Trophoblast cell (in vitro differentiated cells and primary cell): Measurements from ENCODE around the gene DDX49.

Experiments used
- DNase-seq, 2 donors: peaks; one replicate each; pipeline ENCODE4 v3.0.0-alpha.2; 2016
- H2AFZ ChIP-seq: 2 replicates; pipeline ENCODE4 v1.6.1; 2013; ENCODE audit warnings: low read length, moderate library complexity, mild to moderate bottlenecking; ENCODE audit not compliant: insufficient read depth, poor library complexity
- H2AK5ac ChIP-seq: 2 replicates; pipeline ENCODE4 v1.6.1; 2013; ENCODE audit warnings: mild to moderate bottlenecking, low read length
- H2BK120ac ChIP-seq: 2 replicates; pipeline ENCODE4 v1.6.1; 2013; ENCODE audit warnings: low read length, mild to moderate bottlenecking, moderate library complexity; ENCODE audit not compliant: insufficient read depth, poor library complexity
- H2BK12ac ChIP-seq: 2 replicates; pipeline ENCODE4 v1.6.1; 2013; ENCODE audit warnings: mild to moderate bottlenecking, low read length, moderate library complexity
- H2BK5ac ChIP-seq: 2 replicates; pipeline ENCODE4 v1.6.1; 2013; ENCODE audit warnings: low read length, low read depth, moderate library complexity, mild to moderate bottlenecking; ENCODE audit not compliant: poor library complexity
- H3K14ac ChIP-seq: 2 replicates; pipeline ENCODE4 v1.6.1; 2013; ENCODE audit warnings: mild to moderate bottlenecking, low read length
- H3K18ac ChIP-seq: 2 replicates; pipeline ENCODE4 v1.6.1; 2013; ENCODE audit warnings: mild to moderate bottlenecking, low read length
- H3K23ac ChIP-seq: 2 replicates; pipeline ENCODE4 v1.6.1; 2013; ENCODE audit warnings: low read length
- H3K27ac ChIP-seq: 2 replicates; pipeline ENCODE4 v1.5.1; 2013; ENCODE audit warnings: low read depth, mild to moderate bottlenecking, inconsistent platforms, low read length, moderate library complexity
- H3K27me3 ChIP-seq: 2 replicates; pipeline ENCODE4 v1.6.1; 2013; ENCODE audit warnings: inconsistent platforms, mild to moderate bottlenecking, low read length, moderate library complexity; ENCODE audit not compliant: insufficient read depth
- H3K36me3 ChIP-seq, 2 experiments: 1 replicate in 1 of 2; 2 replicates in 1 of 2; pipeline ENCODE4 v1.6.1; 2013; ENCODE audit warnings: low read length in 2 of 2, mild to moderate bottlenecking in 2 of 2, moderate library complexity in 1 of 2; ENCODE audit not compliant: insufficient read depth in 2 of 2, control insufficient read depth in 1 of 2
- H3K4ac ChIP-seq: 2 replicates; pipeline ENCODE4 v1.6.1; 2013; ENCODE audit warnings: low read depth, mild to moderate bottlenecking, low read length, moderate library complexity
- H3K4me1 ChIP-seq, 2 experiments: 1 replicate in 1 of 2; 2 replicates in 1 of 2; pipeline ENCODE4 v1.6.1; 2013; ENCODE audit warnings: low read length in 2 of 2, mild to moderate bottlenecking in 2 of 2, moderate library complexity in 1 of 2; ENCODE audit not compliant: insufficient read depth in 2 of 2, control insufficient read depth in 1 of 2
- H3K4me2 ChIP-seq: 2 replicates; pipeline ENCODE4 v1.6.1; 2013; ENCODE audit warnings: inconsistent platforms, mild to moderate bottlenecking, low read length, moderate library complexity
- H3K4me3 ChIP-seq: 2 replicates; pipeline ENCODE4 v1.5.1; 2013; ENCODE audit warnings: mild to moderate bottlenecking, low read depth, low read length, inconsistent platforms
- H3K79me1 ChIP-seq: one replicate; pipeline ENCODE4 v1.6.1; 2013; ENCODE audit warnings: low read length
- H3K79me2 ChIP-seq: 2 replicates; pipeline ENCODE4 v1.6.1; 2013; ENCODE audit warnings: low read length, mild to moderate bottlenecking; ENCODE audit not compliant: control insufficient read depth, insufficient read depth, poor library complexity
- H3K9ac ChIP-seq: 2 replicates; pipeline ENCODE4 v1.6.1; 2013; ENCODE audit warnings: mild to moderate bottlenecking, low read length
- H3K9me3 ChIP-seq: 2 replicates; pipeline ENCODE4 v1.6.1; 2013; ENCODE audit warnings: low read depth, mild to moderate bottlenecking, control low read depth, inconsistent platforms, low read length; ENCODE audit not compliant: insufficient read depth
- H4K12ac ChIP-seq: 2 replicates; pipeline ENCODE4 v1.6.1; 2013; ENCODE audit warnings: low read depth, mild to moderate bottlenecking, low read length, moderate library complexity
- H4K8ac ChIP-seq: 2 replicates; pipeline ENCODE4 v1.6.1; 2013; ENCODE audit warnings: low read depth, mild to moderate bottlenecking, low read length, moderate library complexity
- H4K91ac ChIP-seq: one replicate; pipeline ENCODE4 v1.6.1; 2013; ENCODE audit warnings: low read depth, mild to moderate bottlenecking, low read length, moderate library complexity
- WGBS: extraction: QIAGEN DNeasy Blood & Tissue Kit; methylation state at CpG from one replicate; pipeline ENCODE4 v1.1.7; 2013; ENCODE audit warnings: missing lambda C conversion rate; ENCODE audit not compliant: insufficient read length, insufficient coverage; ENCODE audit errors: extremely low coverage; 5-methylcytosine and 5-hydroxymethylcytosine counted together

Gene DDX49

GRCh38 chr19:18946918-18947317 lies 27.4 kb downstream of the DDX49 start:
- Histone ChIP-seq H3K27me3 (no peaks in the 10 kb centered on the region), H2AFZ (no peak overlapping the region), H3K36me3 (no peaks in the 10 kb centered on the region), H3K27ac (no peak overlapping the region), H2BK120ac (no peak overlapping the region), H3K23ac (no peak overlapping the region), H3K9me3 (no peaks in the 10 kb centered on the region), H2AK5ac (no peak overlapping the region), H4K12ac (no peak overlapping the region), H3K4ac (no peak overlapping the region), H3K4me2 (no peak overlapping the region), H3K4me3 (no peak overlapping the region), H4K8ac (no peak overlapping the region), H3K4me1 (peaks cover 2% of the 10 kb centered on the region in 2 experiments), H2BK5ac (no peak overlapping the region), H3K14ac (no peak overlapping the region), H3K79me2 (no peaks in the 10 kb centered on the region), H3K79me1 (no peaks in the 10 kb centered on the region), H2BK12ac (no peak overlapping the region), H3K18ac (no peak overlapping the region), H4K91ac (no peak overlapping the region), H3K9ac (no peak overlapping the region)
- DNase-seq: no peak
- no CpG with 5 or more reads among the region's 14 CpGs for WGBS

DNA sequence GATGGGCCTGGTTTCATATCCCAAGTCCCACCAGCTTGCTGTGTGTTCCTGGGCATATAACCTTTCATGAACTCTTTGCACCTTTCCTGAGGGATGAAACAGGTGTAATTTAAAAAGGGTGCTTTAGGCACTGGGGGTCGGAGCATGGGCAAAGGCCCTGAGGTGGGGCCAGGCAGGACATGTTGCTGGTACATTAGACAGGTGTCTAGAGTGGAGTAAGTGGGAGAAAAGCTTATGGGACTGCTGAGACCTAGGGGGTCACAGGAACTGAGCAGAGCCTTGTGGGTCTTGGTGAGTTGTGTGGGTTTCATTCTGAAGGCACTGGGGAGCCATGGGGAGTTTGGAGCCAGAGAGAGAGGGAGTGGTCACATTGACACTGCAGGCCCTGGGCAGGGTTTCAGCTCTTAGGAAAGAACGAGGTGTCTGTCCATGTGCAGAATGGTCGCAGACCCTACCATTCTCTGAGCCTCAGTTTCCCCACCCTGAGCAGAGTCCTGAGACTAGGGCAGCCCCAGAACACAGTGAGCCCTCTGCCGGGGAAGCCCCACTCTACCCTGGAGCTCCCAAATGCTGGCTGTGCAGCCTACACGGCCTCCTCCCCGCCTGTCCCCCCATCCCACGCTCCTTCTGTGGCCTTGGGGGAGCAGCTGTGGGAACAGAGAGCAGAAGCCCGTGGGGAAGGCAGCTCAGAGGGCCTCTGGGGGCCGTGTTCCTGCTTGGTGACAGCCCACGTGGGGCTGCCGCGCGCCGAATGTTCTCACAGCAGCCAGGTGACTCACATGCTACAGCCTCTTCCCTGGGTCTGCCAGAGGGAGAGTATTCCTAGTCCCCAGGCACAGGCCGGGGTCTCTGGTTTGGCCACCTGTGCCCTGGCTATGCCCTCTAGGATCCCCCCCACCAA lies 28.8 kb downstream of the DDX49 start:
- Histone ChIP-seq H4K8ac (no peak overlapping the region), H3K27me3 (no peaks in the 10 kb centered on the region), H3K9ac (no peak overlapping the region), H3K23ac (no peak overlapping the region), H2BK5ac (no peak overlapping the region), H3K4me3 (no peak overlapping the region), H2BK12ac (no peak overlapping the region), H3K79me2 (no peaks in the 10 kb centered on the region), H2BK120ac (no peak overlapping the region), H3K14ac (no peak overlapping the region), H3K18ac (no peak overlapping the region), H3K36me3 (no peaks in the 10 kb centered on the region), H3K27ac (no peak overlapping the region), H3K4ac (no peak overlapping the region), H3K79me1 (no peaks in the 10 kb centered on the region), H4K12ac (no peak overlapping the region), H3K4me2 (no peak overlapping the region), H3K4me1 (peaks cover 3 to 4% of the 10 kb centered on the region in 2 experiments), H4K91ac (no peak overlapping the region), H2AFZ (no peak overlapping the region), H3K9me3 (no peaks in the 10 kb centered on the region), H2AK5ac (no peak overlapping the region)
- WGBS: no CpG with 5 or more reads among the region's 15 CpGs
- DNase-seq: peak in 1 of 2 donors; percentile 5

DNA sequence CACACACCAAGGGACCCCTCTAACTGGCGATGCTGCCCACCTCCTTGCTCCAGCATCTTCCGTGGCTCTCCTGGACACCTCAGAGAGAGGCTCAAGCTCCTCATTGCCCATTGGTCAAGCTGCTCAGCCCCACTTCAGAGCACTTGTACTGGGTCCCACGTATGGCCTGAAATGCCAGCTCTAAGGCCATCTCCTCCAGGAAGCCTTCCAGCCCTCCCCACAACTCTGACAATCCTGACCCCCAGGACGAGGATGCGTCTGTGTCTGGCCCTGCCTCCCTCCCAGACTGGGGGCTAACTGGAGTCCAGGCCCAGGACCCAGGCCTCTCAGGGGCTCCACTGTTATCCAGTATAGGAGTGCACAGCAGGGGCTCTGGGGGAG lies 29.5 kb downstream of the DDX49 start:
- Histone ChIP-seq H3K36me3 (no peaks in the 10 kb centered on the region), H3K18ac (no peak overlapping the region), H2BK12ac (no peak overlapping the region), H4K12ac (no peak overlapping the region), H3K4ac (no peak overlapping the region), H3K14ac (no peak overlapping the region), H4K91ac (no peak overlapping the region), H3K9me3 (peaks cover 2% of the 10 kb centered on the region), H3K79me2 (no peaks in the 10 kb centered on the region), H3K79me1 (no peaks in the 10 kb centered on the region), H3K27ac (no peak overlapping the region), H3K27me3 (no peaks in the 10 kb centered on the region), H2BK5ac (no peak overlapping the region), H2BK120ac (no peak overlapping the region), H3K4me3 (no peak overlapping the region), H3K4me1 (peaks cover 3 to 4% of the 10 kb centered on the region in 2 experiments), H2AFZ (no peak overlapping the region), H2AK5ac (peak overlapping the region; percentile 45), H3K23ac (no peak overlapping the region), H3K4me2 (no peak overlapping the region), H4K8ac (no peak overlapping the region), H3K9ac (no peak overlapping the region)
- WGBS: no CpG with 5 or more reads among the region's 5 CpGs
- no peak for DNase-seq

- H2AFZ ChIP-seq: no peak overlapping the region
- no peak for DNase-seq
- H3K14ac ChIP-seq: no peak overlapping the region
- H2BK120ac ChIP-seq: no peak overlapping the region
- no CpG with 5 or more reads among the region's 3 CpGs for WGBS
- no peak overlapping the region for H2AK5ac ChIP-seq
- peaks cover 3 to 4% of the 10 kb centered on the region in 2 experiments for H3K4me1 ChIP-seq
- H3K9ac ChIP-seq: no peak overlapping the region
- no peak overlapping the region for H4K8ac ChIP-seq
- H3K4ac ChIP-seq: no peak overlapping the region
- H3K23ac ChIP-seq: no peak overlapping the region
- H3K27ac ChIP-seq: no peak overlapping the region
- H4K91ac ChIP-seq: no peak overlapping the region
- H2BK5ac ChIP-seq: no peak overlapping the region
- no peak overlapping the region for H3K4me2 ChIP-seq
- H3K4me3 ChIP-seq: no peak overlapping the region
- no peaks in the 10 kb centered on the region for H3K79me2 ChIP-seq
- no peaks in the 10 kb centered on the region for H3K36me3 ChIP-seq
- no peaks in the 10 kb centered on the region for H3K79me1 ChIP-seq
- no peak overlapping the region for H2BK12ac ChIP-seq
- H3K27me3 ChIP-seq: no peaks in the 10 kb centered on the region
- H3K18ac ChIP-seq: no peak overlapping the region
- no peak overlapping the region for H4K12ac ChIP-seq
- peaks cover 3% of the 10 kb centered on the region for H3K9me3 ChIP-seq
Observed at GRCh38 chr19:18949858-18950257, 30.3 kb downstream of the DDX49 start.
